Measurements from ENCODE around the gene TRIP12. TPM values are rescaled to one million over a fixed set of nuclear protein-coding genes. Genes with fewer than 3 reads are reported as not detected.
"Not testable (repeated sequence)": the region's sequence is repeated elsewhere in the genome, so short reads cannot be mapped to it uniquely, and the experiment has no call there.

TRIP12 gene
- total RNA-seq (2014; rRNA removed; shearing (Covaris generic)), result 114 and 121 TPM in 2 replicates

- peak; percentile 93 for DNase-seq (ENCODE audit: low read depth)
Observed at GRCh38 chr2:229921892-229922448, at the start of gene TRIP12. TRIP12 (minus strand) TSS chr2:229922009; CDS start chr2:229880079, 41,930 bp downstream.

- no peak for DNase-seq (ENCODE audit: low read depth)
Observed at GRCh38 chr2:229971298-229971790, 49.5 kb upstream of the TRIP12 start.

GRCh38 chr2:229970406-229970805, 48.6 kb upstream of the TRIP12 start:
- DNase-seq (ENCODE audit: low read depth), result no peak

GRCh38 chr2:229969921-229970320, 48.1 kb upstream of the TRIP12 start:
- no peak for DNase-seq (ENCODE audit: low read depth)

DNA sequence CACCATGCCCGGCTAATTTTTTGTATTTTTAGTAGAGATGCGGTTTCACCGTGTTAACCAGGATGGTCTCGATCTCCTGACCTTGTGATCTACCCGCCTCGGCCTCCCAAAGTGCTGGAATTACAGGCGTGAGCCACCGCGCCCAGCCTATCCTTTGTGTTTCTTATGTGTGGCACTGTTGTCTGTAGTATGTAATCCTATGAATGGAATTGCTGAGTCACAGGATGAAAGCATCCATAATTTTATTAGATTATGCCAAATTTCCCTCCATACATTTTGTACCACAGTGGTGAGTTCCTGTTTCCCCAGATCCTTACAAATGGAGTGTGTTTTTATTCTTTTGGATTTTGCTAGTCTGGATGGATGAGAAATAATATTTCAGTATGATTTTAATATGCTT, 41.8 kb upstream of the TRIP12 start:
- DNase-seq (ENCODE audit: low read depth), result not testable (repeated sequence)

DNA sequence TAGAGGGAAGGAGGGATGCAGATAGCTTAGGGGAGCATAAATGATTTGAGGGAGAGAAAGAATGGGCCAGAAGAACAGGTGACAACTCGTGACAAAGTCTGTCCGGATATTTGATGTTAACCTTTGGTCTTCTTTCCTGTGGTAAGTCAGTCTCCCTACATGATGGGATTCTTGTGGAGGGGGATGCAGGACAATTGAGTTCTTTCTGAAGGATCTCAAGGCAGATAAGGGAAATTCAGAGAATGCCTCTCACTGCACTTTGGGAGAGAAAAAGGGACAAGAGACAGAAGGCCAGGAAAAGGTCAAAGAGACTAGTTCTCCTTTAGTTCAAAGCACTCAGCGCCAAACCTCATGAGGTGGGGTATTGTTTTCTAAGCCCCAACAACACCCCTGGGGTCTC, 34.7 kb upstream of the TRIP12 start:
- DNase-seq (ENCODE audit: low read depth), result no peak

- DNase-seq (ENCODE audit: low read depth), result no peak
Observed at GRCh38 chr2:229955663-229956062, 33.9 kb upstream of the TRIP12 start.

GRCh38 chr2:229952256-229952835, 30.5 kb upstream of the TRIP12 start:
- DNase-seq (ENCODE audit: low read depth), result no peak

DNA sequence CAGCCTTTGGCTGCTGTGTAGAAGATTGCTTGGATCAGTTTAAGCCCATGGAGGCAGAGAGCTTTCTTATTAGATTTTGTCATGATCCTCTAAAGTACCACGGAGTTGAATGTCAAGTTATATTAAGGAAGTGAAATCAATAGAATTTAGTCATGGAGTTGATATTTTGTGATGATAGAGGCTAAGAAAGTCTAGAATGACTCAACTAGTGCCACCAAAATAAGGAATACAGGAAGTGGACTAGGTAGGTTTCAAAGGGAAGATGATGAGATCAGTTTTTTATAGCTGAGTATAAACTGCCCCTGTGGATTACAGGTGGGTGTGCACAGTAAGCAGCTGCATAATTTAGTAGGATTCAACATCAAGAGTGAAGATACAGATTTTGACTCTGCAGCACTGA, 25.7 kb upstream of the TRIP12 start:
- DNase-seq (ENCODE audit: low read depth), result no peak

DNA sequence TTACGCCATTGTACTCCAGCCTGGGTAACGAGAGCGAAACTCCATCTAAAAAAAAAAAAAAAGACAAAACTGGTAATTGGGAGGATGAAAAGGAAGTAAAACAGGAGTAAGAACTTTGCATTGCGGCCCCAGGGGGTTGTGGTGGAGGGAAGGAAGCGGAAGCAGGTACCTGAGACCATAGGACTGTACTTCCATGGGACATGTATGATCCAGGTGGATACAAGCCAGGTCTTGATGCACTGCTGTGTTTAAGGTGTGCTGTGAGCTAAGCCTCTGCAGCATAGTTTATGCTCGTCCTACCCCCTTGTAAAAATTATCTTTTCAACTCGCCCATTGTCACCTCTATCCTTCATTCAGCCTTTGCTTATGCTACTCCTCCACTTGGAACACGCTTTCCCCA, 24.2 kb upstream of the TRIP12 start:
- DNase-seq (ENCODE audit: low read depth), result no peak

DNA sequence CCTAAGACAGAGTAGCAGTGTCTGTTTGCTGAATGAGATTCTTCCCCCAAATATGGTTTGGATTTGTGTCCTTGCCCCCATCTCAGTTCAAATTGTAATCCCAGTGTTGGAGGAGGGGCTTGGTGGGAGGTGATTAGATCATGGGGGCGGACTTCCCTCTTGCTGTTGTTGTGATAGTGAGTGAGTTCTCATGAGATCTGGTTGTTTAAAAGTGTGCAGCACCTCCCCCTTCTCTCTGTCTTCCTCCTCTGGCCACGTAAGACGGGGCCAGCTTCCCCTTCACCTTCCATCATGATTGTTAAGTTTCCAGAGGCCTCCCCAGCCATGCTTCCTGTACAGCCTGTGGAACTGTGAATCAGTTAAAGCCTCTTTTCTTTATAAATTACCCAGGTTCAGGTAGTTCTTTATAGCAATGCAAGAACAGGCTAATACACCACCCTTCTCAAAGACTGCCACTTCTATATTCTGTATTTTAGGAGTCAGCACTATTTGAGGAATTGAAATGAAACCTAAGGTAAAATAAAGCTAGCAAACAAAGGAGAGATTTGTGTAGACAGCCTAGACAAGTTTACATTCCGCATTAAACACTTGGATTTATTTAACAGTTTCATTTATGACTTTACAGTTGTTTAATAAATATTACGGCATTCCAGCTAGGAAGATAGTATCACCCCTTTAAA, 22.1 kb upstream of the TRIP12 start:
- DNase-seq (ENCODE audit: low read depth), result peak; percentile 4

- no peak for DNase-seq (ENCODE audit: low read depth)
Observed at GRCh38 chr2:229943171-229943570, 21.4 kb upstream of the TRIP12 start.

DNA sequence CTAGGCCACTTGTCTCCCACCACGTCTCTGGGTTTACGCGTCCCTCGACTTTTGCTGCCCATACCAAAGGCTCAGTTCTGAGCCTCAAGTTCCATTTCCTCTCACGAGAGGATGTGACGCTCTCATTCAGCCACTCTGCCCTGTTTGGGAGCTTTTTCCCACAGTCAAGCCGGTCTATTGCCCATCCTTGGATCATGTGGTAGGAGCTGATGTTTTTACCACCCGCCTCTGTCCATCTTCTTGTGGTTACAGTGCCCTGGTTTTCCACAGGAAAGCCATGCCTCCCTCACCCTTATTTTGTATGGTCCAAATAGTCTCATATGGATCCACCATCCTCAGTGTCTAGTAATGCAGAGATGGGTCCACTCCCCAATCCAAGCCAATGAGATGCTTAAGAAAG, 20.9 kb upstream of the TRIP12 start:
- DNase-seq (ENCODE audit: low read depth), result no peak

- DNase-seq (ENCODE audit: low read depth), result no peak
Observed at GRCh38 chr2:229937537-229937936, 15.7 kb upstream of the TRIP12 start.

DNA sequence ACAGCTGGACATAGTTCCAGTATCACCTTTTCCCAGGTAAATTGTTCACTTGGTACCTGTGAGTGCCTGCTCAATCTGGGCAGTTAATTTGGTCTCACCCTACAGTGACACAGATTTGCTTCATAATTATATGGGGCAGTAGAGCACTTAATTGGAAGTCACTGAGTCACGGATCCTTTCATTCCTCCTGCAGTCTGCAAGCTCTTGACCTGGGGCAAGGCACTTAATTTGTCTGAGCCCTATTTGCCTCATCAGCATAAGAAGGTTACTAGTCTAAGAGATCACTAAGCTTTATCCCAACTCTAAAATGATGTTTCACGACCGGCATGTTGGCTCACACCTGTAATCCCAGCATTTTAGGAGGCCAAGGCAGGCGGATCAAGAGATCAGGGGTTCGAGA, 9.4 kb upstream of the TRIP12 start:
- DNase-seq (ENCODE audit: low read depth), result no peak

- DNase-seq (ENCODE audit: low read depth), result no peak
Observed at GRCh38 chr2:229930656-229931055, 8.8 kb upstream of the TRIP12 start.

- DNase-seq (ENCODE audit: low read depth), result no peak
Observed at GRCh38 chr2:229927817-229928321, 6.1 kb upstream of the TRIP12 start.

GRCh38 chr2:229925201-229925600, 3.4 kb upstream of the TRIP12 start:
- DNase-seq (ENCODE audit: low read depth), result no peak

GRCh38 chr2:229924541-229924940, 2.7 kb upstream of the TRIP12 start:
- DNase-seq (ENCODE audit: low read depth), result not testable (repeated sequence)

- DNase-seq (ENCODE audit: low read depth), result peak; percentile 87
Observed at GRCh38 chr2:229922449-229923386, 909 bp upstream of the TRIP12 start, which contains the start of gene FBXO36. FBXO36 (plus strand) TSS chr2:229922503; CDS start chr2:229922514, 11 bp downstream.

- peak; percentile 67 for DNase-seq (ENCODE audit: low read depth)
Observed at GRCh38 chr2:229921101-229921891, 513 bp downstream of the TRIP12 start.
